Measurements from ENCODE around the gene OBSCN.

OBSCN gene

DNA sequence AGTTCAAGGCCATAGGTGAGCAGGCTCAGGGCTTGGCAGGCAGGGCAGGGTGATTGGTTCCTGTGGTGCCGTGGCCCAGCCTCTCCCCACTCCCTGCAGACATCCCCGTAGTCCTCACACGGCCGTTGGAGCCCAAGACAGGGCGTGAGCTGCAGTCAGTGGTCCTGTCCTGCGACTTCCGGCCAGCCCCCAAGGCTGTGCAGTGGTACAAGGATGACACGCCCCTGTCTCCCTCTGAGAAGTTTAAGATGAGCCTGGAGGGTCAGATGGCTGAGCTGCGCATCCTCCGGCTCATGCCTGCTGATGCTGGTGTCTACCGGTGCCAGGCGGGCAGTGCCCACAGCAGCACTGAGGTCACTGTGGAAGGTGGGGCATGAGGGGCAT lies 71.9 kb downstream of the OBSCN start:
- no peak for DNase-seq

- peak; percentile 4 for DNase-seq
Measured at GRCh38 chr1:228280106-228280901, 72.5 kb downstream of the OBSCN start.

DNA sequence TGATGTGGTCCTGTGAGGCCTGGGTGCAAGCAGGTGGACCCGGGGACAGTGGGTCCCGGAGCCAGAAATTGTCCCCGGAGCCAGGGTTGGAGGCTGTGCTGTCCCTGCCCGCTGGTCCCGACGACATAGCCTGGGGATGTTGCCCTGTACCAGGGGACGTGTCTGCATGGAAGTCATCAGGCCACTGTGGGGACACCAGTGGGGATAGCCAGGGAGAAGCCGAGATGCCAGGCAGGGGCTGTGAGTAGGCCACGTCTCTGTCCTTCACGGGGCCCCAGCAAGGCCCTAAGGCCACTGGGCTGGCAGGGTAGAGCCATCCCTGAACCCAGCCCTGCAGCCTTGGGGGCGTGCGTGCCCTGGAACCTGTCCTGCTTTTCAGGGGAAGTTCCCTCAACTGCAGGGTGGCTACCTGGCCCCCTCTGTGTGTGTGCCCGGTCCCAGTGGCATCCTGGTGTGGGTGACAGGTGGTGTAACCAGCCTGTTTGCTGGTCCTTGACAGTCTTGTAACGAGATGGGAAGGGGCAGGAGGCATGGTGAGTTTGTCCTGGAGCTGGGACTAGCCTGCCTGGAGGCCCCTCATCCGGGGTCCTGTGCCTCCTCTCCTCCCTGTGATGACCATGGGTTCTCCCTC lies 73.2 kb downstream of the OBSCN start:
- DNase-seq: peak; percentile 3

- peak; percentile 8 for DNase-seq
Measured at GRCh38 chr1:228281631-228282328, 73.9 kb downstream of the OBSCN start.

DNA sequence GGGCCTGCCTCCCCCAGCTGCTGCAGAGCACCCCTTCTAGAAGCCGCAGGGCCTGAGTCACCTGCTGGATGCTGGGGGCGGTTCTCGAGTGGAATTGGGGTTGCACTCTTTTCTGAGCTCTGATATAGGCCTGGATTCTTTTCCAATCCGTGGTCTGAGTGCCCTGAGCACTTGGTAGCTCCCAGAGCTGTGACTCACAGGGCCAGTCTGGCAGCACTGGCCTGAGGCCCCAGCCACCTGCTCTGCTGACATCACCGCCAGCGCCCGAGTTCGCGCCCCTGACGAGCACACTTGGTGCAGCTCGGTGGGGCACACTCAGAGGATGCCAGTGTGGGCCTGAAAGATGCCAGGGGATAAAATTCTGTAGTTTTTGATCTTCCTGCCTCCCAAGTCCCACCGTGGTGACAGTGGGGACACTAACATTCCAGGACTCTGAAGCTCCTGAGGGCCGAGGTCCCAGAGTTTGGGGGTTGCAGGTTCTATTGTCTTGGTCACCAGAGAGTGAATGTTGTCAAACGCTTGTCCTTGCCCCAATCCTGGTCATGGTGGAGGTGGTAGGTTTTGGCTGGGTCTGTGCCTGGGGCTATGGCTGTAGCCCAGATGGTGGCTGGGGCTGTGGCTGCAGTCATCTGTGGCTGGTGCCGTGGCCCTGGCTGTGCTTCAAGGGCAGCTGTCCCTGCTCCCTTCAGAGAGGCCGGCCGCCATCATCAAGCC lies 74.6 kb downstream of the OBSCN start:
- no peak for DNase-seq

GRCh38 chr1:228283043-228283371 lies 75.2 kb downstream of the OBSCN start:
- peak; percentile 8 for DNase-seq

DNA sequence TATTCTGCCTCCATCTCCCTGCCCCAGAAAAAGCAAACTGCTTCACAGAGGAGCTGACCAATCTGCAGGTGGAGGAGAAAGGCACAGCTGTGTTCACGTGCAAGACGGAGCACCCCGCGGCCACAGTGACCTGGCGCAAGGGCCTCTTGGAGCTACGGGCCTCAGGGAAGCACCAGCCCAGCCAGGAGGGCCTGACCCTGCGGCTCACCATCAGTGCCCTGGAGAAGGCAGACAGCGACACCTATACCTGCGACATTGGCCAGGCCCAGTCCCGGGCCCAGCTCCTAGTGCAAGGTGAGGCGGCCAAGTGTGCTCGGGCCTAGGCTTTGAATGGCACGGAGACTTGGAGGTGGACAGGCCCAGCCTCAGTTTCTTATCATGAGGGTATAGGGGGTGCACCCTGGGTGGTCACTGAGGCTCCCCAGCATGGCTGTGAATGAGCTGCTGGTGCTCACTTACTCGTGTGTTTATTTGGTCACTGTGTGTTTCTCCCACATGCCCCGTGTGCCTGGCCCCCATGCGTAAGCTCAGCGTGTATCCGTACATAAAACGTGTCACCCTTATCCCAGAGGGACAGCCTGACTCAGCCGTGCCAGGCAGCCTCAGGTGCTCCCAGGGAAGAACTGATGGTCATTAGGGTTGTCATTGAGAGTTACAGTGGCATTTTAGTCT lies 75.8 kb downstream of the OBSCN start:
- DNase-seq: peak; percentile 4

DNA sequence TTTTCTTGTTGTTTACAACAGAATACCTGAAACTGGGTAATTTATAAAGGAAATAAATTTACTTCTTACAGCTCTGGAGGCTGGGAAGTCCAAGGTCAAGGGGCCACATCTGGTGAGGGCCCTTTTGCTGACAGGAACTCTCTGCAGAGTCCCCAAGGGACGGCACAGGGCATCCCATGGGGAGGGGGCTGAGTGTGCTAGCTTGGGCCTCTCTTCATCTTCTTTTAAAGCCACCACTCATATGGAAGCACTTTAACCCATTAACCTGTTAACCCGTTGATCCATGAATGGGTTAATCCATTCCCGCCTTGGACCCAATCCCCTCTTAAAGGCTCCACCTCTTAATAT lies 76.3 kb downstream of the OBSCN start:
- DNase-seq: no peak

DNA sequence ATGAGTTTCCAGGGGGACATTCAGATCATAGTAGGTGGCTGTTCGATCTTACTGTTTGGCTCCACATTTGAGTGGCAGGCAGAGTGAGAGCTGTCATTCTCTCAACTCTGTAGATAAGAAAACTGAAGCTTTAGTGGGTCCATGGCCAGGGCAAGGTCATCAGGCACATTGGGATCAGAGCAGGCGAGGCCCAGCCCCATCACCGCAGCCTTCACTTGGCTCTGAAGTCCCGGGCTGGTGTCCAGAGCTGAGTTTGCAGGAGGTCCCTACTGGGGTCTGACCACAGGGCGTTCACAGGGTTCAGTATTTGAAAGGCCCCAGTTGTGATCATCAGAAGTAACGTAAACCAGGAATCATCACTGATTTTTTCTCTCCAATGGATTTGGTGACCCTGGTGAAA lies 76.7 kb downstream of the OBSCN start:
- DNase-seq: no peak

- peak; percentile 9 for DNase-seq
Measured at GRCh38 chr1:228285661-228286504, 78.0 kb downstream of the OBSCN start.

DNA sequence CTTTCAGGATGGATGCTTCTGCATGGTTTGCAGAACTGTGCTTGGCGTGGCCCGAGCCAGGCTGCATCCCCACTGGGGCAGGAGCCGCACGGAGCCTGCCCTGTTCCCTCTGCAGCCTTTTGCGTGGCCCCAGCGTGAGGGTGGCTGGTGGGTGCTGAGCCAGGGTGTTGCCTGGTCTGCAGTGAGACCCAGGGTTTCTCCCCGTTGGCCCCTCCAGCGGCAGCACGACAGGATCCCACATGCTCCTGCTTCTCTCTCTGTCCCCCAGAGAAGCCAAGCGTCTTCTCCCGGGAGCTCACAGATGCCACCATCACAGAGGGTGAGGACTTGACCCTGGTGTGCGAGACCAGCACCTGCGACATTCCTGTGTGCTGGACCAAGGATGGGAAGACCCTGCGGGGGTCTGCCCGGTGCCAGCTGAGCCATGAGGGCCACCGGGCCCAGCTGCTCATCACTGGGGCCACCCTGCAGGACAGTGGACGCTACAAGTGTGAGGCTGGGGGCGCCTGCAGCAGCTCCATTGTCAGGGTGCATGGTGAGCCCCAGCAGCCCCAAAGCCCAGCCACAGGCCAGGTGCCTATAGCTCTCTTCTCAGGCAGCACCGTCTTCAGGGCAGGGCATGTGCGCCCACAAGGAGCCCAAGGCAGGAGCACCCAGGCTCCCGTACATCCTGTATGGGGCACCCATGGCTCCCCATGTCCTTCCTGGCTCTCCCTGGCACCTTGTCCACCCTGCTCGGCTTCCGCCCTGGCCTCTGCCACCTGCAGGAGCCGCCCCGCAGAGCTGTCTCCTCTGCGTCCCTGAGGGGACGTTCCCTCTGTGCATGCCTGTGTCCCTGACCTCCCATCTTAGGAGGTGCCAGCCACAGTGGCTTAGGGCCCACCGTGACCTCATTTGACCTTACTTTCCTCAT lies 78.9 kb downstream of the OBSCN start:
- peak; percentile 4 for DNase-seq

DNA sequence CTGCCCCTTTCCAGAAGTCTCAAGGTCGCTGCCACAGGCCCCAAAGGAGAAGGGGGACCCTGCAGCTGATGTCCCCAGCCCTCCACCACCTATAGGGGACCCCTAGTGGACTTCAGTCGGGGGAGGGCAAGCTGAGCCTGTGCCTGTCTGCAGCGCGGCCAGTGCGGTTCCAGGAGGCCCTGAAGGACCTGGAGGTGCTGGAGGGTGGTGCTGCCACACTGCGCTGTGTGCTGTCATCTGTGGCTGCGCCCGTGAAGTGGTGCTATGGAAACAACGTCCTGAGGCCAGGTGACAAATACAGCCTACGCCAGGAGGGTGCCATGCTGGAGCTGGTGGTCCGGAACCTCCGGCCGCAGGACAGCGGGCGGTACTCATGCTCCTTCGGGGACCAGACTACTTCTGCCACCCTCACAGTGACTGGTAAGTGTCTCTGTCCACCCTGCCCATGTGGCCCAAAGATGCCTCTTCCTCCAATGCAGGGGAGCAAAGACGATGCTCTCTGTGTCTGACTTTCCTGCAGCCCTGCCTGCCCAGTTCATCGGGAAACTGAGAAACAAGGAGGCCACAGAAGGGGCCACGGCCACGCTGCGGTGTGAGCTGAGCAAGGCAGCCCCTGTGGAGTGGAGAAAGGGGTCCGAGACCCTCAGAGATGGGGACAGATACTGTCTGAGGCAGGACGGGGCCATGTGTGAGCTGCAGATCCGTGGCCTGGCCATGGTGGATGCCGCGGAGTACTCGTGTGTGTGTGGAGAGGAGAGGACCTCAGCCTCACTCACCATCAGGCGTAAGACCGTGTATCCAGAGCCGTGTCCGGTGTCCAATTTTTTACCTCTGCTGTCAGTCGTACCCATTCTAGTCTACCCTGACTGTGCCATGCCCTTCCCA lies 79.9 kb downstream of the OBSCN start:
- peak; percentile 8 for DNase-seq

DNA sequence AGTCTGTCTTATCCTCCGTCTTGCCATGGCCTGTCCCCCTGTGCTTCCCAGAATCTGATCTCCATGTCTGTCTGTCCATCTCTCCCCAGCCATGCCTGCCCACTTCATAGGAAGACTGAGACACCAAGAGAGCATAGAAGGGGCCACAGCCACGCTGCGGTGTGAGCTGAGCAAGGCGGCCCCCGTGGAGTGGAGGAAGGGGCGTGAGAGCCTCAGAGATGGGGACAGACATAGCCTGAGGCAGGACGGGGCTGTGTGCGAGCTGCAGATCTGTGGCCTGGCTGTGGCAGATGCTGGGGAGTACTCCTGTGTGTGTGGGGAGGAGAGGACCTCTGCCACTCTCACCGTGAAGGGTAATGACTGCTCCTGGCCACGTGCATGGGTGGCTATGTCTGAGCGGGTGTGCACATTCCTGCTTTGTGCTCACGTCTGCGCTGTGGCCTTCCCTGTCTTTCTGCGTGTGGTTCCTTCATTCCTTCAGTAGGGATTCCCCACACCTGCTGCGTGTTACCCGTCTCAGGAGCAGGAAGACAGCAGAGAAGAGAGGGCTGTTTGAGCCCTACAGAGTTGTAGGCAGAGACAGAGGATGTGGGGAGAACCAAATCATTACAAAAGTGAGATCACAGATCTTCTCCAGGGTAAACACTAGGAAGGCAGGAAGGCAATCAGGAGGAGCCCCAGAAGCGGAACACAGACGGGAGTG lies 80.8 kb downstream of the OBSCN start:
- DNase-seq: peak; percentile 7

DNA sequence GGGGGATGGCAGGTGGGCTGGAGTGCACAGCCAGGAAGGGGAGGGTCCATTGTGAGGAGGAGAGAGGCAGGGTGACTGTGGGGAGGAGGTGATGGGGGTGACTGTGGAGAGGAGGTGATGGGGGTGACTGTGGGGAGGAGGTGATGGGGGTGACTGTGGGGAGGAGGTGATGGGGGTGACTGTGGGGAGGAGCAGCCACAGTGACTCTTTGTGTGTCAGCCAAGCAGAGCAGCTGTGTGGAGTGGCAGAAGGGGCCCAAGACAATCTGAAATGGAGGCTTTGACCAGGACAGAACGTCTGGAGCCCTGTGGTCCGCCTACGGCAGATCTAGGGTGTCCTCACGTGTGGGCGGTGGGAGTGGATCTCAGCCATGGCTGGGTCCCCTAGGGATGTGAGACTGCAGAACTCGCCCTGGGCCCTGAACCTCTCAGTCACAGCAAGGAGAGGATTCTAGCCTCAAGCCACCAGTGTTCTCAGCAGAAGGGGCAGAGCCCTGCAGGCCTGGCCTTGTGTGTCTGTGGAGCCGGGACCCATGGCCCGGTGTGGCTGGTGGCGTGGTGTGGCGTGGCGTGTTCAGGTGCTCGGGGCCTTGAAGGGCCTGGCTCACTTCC lies 81.5 kb downstream of the OBSCN start:
- no peak for DNase-seq

GRCh38 chr1:228289996-228290881 lies 82.4 kb downstream of the OBSCN start:
- peak; percentile 8 for DNase-seq

- no peak for DNase-seq
Measured at GRCh38 chr1:228291906-228292608, 84.2 kb downstream of the OBSCN start.

GRCh38 chr1:228292609-228292911 lies 84.7 kb downstream of the OBSCN start:
- DNase-seq: peak; percentile 1
